GM12873 (cell line): ENCODE results near the gene ARHGEF17.

Experiments
- CTCF ChIP-seq: IDR thresholded peaks from 2 replicates; pipeline ENCODE4 v1.5.1; 2012; ENCODE audit warnings: low read depth, mild to moderate bottlenecking, moderate library complexity, low read length, control low read depth; ENCODE audit not compliant: insufficient read depth; ENCODE audit errors: missing control alignments

Gene ARHGEF17

GRCh38 chr11:73344191-73344607, 36.1 kb downstream of the ARHGEF17 start:
- no peak for TF ChIP-seq CTCF

GRCh38 chr11:73345481-73346160, 37.5 kb downstream of the ARHGEF17 start:
- no peak for TF ChIP-seq CTCF

DNA sequence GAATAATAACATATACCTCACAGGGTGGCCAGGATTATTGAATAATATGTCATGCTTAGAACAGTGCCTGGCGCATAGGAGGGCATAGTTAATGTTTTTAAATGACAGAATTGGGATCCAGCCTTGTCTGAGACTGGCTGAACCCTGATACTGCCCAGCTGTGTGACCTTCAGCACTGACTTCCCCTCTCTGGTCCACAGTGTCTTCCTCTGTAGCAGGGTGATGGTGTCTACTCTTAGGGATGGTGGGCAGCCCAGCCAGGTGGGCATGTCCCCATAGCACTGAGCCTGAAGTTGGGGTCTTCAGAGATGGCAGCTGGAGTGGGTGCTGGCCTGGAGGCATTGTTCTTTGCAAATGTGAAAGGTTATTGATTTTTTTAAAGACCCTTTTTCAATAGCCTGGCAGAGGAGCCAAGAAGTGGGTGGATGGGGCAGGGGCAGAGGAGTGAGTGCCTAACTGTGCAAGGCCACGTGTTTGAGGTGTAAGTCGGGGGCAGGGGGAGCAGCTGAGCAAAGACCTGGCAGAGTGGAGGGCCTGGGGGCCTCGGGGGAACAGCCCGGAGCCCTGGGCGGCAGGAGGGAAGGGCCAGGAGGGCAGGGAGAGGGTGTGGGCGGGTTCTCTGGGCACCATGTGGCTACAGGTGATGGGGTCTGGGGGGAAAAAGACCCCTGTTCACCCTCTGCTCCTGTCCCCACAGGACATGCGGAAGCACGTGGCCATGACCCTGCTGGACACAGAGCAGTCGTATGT, 38.3 kb downstream of the ARHGEF17 start:
- no peak for TF ChIP-seq CTCF

DNA sequence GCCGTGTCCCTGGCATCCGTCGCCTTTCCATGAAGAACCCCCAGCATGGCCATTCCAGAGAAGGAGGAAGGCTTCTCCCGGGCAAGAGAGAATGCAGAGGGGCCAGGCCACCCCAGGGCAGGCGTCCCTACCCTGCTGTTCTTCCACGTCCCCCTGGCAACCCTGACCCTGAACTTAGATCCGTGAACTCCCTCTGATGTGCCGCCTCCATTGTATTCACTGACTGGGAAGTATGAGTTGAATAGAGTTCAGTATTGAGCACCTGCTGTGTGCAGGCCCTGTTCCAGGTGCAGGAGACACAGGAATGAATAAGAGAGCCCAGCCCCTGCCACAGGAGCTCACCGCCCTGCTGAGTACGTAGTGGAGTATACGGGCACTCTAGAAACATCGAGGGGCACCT, 39.0 kb downstream of the ARHGEF17 start:
- no peak for TF ChIP-seq CTCF

DNA sequence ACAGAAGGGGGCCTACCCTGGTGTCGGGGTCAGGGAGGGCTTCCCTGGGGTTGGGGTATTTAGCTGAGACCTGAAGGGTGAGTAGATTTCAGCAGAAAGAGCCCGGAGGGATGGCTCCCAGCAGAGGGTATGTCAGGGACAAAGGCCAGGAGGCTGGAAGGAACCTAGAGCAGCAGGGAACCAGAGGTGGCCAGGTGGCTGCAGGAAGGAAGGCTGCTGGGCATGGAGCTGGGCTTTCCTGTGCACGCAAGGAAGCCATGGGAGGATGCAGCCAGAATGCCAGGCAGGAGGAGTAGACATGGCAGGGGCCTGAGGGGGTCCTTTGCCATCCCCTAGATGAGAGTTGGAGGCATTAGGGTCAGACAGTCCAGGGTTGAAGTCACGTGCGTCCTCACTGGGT, 40.8 kb downstream of the ARHGEF17 start:
- TF ChIP-seq CTCF, result no peak

- no peak for TF ChIP-seq CTCF
Measured at GRCh38 chr11:73349633-73350032, 41.6 kb downstream of the ARHGEF17 start.

- peak; percentile 91 for TF ChIP-seq CTCF
Measured at GRCh38 chr11:73350908-73351636, 43.0 kb downstream of the ARHGEF17 start.
